Parathyroid adenoma (tissue), 2 donors: ENCODE data around the gene WSB1.
A peak's percentile ranks its signal among the peaks of the same experiment; 100 is the strongest.

Source experiments
- H2AFZ ChIP-seq: fragments of 300-600 bp; sonication (generic); one replicate; pipeline ENCODE4 v1.7.0; 2017; ENCODE audit warnings: antibody characterized with exemption, mild to moderate bottlenecking
- H3K27ac ChIP-seq: fragments of 300-600 bp; sonication (generic); one replicate; pipeline ENCODE4 v1.7.0; 2017
- H3K27me3 ChIP-seq: fragments of 300-600 bp; sonication (generic); one replicate; pipeline ENCODE4 v1.7.0; 2017; ENCODE audit warnings: low read length; ENCODE audit not compliant: control insufficient read depth, insufficient read depth
- H3K36me3 ChIP-seq: fragments of 300-600 bp; sonication (generic); one replicate; pipeline ENCODE4 v1.7.0; 2017; ENCODE audit warnings: low read length; ENCODE audit not compliant: control insufficient read depth, insufficient read depth
- H3K4me1 ChIP-seq: fragments of 300-600 bp; sonication (generic); one replicate; pipeline ENCODE4 v1.7.0; 2017; ENCODE audit warnings: control low read depth
- H3K4me2 ChIP-seq: fragments of 300-600 bp; sonication (generic); one replicate; pipeline ENCODE4 v1.7.0; 2017; ENCODE audit warnings: low read length
- H3K4me3 ChIP-seq: fragments of 300-600 bp; sonication (generic); one replicate; pipeline ENCODE4 v1.7.0; 2017; ENCODE audit warnings: low read depth, low read length
- H3K79me2 ChIP-seq: fragments of 300-600 bp; sonication (generic); one replicate; pipeline ENCODE4 v1.7.0; 2017; ENCODE audit warnings: control low read depth
- H3K9ac ChIP-seq: fragments of 300-600 bp; sonication (generic); one replicate; pipeline ENCODE4 v1.7.0; 2017; ENCODE audit warnings: mild to moderate bottlenecking
- H3K9me3 ChIP-seq: fragments of 300-600 bp; sonication (generic); one replicate; pipeline ENCODE4 v1.7.0; 2017; ENCODE audit warnings: low read length; ENCODE audit not compliant: control insufficient read depth
- CTCF ChIP-seq: fragments of 300-600 bp; sonication (generic); IDR thresholded peaks from one replicate; pipeline ENCODE4 v1.7.0; 2017; ENCODE audit warnings: antibody characterized with exemption, mild to moderate bottlenecking
- donor health status: primary hyperparathyroidism.

The WSB1 gene

GRCh38 chr17:27338536-27338985, 44.6 kb downstream of the WSB1 start:
- no peaks in the 10 kb centered on the region for H3K36me3 ChIP-seq
- H3K4me1 ChIP-seq = peaks cover 23% of the 10 kb centered on the region
- no peak overlapping the region for H3K27ac ChIP-seq
- no peaks in the 10 kb centered on the region for H3K9me3 ChIP-seq
- H3K27me3 ChIP-seq = no peaks in the 10 kb centered on the region
- H3K4me3 ChIP-seq = no peak overlapping the region
- H2AFZ ChIP-seq = no peak overlapping the region
- no peak overlapping the region for H3K9ac ChIP-seq
- no peak overlapping the region for H3K4me2 ChIP-seq
- H3K79me2 ChIP-seq = no peaks in the 10 kb centered on the region
- no peak for TF ChIP-seq CTCF

GRCh38 chr17:27339198-27339835, 45.4 kb downstream of the WSB1 start:
- Histone ChIP-seq H3K36me3 (no peaks in the 10 kb centered on the region), H3K79me2 (no peaks in the 10 kb centered on the region), H3K9ac (no peak overlapping the region), H3K27me3 (no peaks in the 10 kb centered on the region), H3K4me2 (no peak overlapping the region), H3K9me3 (no peaks in the 10 kb centered on the region), H3K27ac (no peak overlapping the region), H3K4me1 (peaks cover 28% of the 10 kb centered on the region), H2AFZ (no peak overlapping the region), H3K4me3 (no peak overlapping the region)
- TF ChIP-seq CTCF = no peak

GRCh38 chr17:27339836-27340550, 46.1 kb downstream of the WSB1 start:
- no peaks in the 10 kb centered on the region for H3K79me2 ChIP-seq
- H3K4me3 ChIP-seq = no peak overlapping the region
- H3K4me1 ChIP-seq = peaks cover 30% of the 10 kb centered on the region
- no peak overlapping the region for H3K9ac ChIP-seq
- H3K36me3 ChIP-seq = no peaks in the 10 kb centered on the region
- H3K27me3 ChIP-seq = no peaks in the 10 kb centered on the region
- no peaks in the 10 kb centered on the region for H3K9me3 ChIP-seq
- H2AFZ ChIP-seq = no peak overlapping the region
- H3K4me2 ChIP-seq = no peak overlapping the region
- H3K27ac ChIP-seq = no peak overlapping the region
- no peak for TF ChIP-seq CTCF

GRCh38 chr17:27340575-27340974, 46.7 kb downstream of the WSB1 start:
- no peak overlapping the region for H3K4me2 ChIP-seq
- no peaks in the 10 kb centered on the region for H3K27me3 ChIP-seq
- H2AFZ ChIP-seq = peak overlapping the region; percentile 43
- no peak for TF ChIP-seq CTCF
- H3K27ac ChIP-seq = no peak overlapping the region
- no peaks in the 10 kb centered on the region for H3K9me3 ChIP-seq
- no peaks in the 10 kb centered on the region for H3K36me3 ChIP-seq
- peaks cover 32% of the 10 kb centered on the region for H3K4me1 ChIP-seq
- H3K79me2 ChIP-seq = no peaks in the 10 kb centered on the region
- H3K9ac ChIP-seq = no peak overlapping the region
- H3K4me3 ChIP-seq = no peak overlapping the region
